PC-3 (cell line): Measurements from ENCODE around the gene CCDC196.

Experiments used
- CTCF ChIP-seq: fragments of 300-600 bp; sonication (generic); conservative IDR thresholded peaks from 2 replicates; pipeline ENCODE4 v1.5.1; 2017; ENCODE audit warnings: antibody characterized with exemption, low read depth, mild to moderate bottlenecking, low read length
- EZH2 ChIP-seq: fragments of 300-600 bp; sonication (generic); IDR thresholded peaks from one replicate; pipeline ENCODE4 v1.6.1; 2017; ENCODE audit warnings: antibody characterized with exemption, mild to moderate bottlenecking, low read length; ENCODE audit not compliant: unreplicated experiment
- EZH2phosphoT487 ChIP-seq: fragments of 300-600 bp; sonication (generic); IDR thresholded peaks from 2 replicates; pipeline ENCODE4 v1.6.1; 2018; ENCODE audit warnings: mild to moderate bottlenecking, antibody characterized with exemption, low read length, borderline replicate concordance

- TF ChIP-seq CTCF (no peak), EZH2 (no peak), EZH2phosphoT487 (no peak)
Observed at GRCh38 chr14:66493750-66494149, 7.6 kb downstream of the CCDC196 start.
